Measurements from ENCODE around the gene AP4S1. TPM values are rescaled to one million over a fixed set of nuclear protein-coding genes. Genes with fewer than 3 reads are reported as not detected.
"Not testable (repeated sequence)": the region's sequence is repeated elsewhere in the genome, so short reads cannot be mapped to it uniquely, and the experiment has no call there.

Gene AP4S1
- total RNA-seq, 4 donors from 2014 or later = 7.2 to 36.1 (median 16.3) TPM

DNA sequence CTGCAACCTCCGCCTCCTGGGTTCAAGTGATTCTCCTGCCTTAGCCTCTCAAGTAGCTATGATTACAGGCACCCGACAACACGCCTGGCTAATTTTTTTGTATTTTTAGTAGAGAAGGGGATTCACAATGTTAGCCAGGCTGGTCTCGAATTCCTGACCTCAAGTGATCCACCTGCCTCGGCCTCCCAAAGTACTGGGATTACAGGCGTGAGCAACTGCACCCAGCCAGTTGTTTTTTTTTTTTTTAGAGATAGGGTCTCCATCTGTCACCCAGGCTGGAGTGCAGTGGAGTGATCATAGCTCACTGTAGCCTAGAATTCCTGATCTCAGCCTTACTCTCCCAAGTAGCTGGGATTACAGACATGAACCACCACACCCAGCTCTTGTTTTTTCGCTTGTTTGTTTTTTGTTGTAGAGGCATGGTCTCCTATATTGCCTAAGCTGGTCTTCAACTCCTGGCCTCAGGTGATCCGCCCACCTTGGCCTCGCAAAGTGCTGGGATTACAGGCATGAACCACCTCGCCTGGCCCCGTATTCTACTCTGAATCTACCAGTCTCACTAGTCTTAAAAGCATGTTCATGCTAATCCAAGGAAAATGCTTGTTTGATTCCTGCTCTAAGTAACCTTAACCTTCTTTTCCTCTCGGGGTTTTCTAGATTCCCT is 32.4 kb downstream of the AP4S1 start:
- Histone ChIP-seq H3K4me3 (no peak overlapping the region), H3K27me3 (no peaks in the 10 kb centered on the region), H3K27ac (no peak overlapping the region), H3K9me3 (no peaks in the 10 kb centered on the region), H3K4me1 (no peaks in the 10 kb centered on the region), H3K36me3 (no peaks in the 10 kb centered on the region)
- no peak for DNase-seq (ENCODE audit: low spot score in 2 of 2)
- WGBS, 2 donors = 95 to 97% methylated on average over 12 of the region's 12 CpGs
- TF ChIP-seq, protein P1, sequence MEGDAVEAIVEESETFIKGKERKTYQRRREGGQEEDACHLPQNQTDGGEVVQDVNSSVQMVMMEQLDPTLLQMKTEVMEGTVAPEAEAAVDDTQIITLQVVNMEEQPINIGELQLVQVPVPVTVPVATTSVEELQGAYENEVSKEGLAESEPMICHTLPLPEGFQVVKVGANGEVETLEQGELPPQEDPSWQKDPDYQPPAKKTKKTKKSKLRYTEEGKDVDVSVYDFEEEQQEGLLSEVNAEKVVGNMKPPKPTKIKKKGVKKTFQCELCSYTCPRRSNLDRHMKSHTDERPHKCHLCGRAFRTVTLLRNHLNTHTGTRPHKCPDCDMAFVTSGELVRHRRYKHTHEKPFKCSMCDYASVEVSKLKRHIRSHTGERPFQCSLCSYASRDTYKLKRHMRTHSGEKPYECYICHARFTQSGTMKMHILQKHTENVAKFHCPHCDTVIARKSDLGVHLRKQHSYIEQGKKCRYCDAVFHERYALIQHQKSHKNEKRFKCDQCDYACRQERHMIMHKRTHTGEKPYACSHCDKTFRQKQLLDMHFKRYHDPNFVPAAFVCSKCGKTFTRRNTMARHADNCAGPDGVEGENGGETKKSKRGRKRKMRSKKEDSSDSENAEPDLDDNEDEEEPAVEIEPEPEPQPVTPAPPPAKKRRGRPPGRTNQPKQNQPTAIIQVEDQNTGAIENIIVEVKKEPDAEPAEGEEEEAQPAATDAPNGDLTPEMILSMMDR (IDR thresholded peaks at IDR 0.05) = no peak
- TF ChIP-seq POLR2A (IDR thresholded peaks at IDR 0.05) (no peak), EP300 (IDR thresholded peaks at IDR 0.05) (no peak)

DNA sequence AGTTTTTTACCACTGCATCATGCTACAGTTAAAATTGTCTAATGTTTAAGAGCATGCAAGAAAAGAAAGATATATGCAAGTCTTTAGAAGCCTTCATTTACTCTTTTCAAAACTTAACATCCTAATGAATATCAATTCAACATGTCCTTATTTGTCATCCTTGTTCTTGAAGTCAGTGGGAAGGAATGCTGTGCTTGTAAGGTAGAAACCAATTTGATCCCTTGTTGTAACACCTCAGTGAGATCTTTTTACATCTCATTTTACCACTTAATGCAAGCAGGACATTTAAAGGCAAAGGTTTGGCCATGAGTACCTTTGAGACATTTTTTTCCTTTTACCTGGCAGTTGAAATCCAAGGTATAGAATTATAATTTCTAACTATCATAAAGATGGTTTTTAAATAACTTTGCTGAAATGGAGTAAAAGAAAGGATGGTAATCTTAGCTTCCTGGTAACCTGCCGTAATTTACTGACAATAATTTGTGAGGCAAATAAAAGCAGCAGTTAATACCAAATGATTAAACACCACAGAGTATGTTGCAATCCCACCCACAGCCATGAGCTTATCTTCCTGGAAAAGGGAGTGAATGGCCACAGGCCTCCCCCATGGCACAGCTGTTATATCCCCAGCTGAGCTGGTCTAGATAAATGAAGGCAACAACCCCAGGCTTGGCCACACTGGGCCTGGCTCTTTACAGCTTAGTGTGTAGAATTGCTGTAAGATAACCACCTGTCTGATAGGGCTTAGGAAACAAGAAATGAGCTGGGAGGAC is 33.9 kb downstream of the AP4S1 start:
- Histone ChIP-seq H3K4me1 (no peaks in the 10 kb centered on the region), H3K36me3 (no peaks in the 10 kb centered on the region), H3K9me3 (no peaks in the 10 kb centered on the region), H3K27ac (no peak overlapping the region), H3K4me3 (no peak overlapping the region), H3K27me3 (no peaks in the 10 kb centered on the region)
- DNase-seq (ENCODE audit: low spot score in 2 of 2) = peak in 1 of 2 donors; percentile 25
- TF ChIP-seq, protein P1 (IDR thresholded peaks at IDR 0.05) = no peak
- 80 to 82% methylated on average over 1 of the region's 1 CpG for WGBS, 2 donors

DNA sequence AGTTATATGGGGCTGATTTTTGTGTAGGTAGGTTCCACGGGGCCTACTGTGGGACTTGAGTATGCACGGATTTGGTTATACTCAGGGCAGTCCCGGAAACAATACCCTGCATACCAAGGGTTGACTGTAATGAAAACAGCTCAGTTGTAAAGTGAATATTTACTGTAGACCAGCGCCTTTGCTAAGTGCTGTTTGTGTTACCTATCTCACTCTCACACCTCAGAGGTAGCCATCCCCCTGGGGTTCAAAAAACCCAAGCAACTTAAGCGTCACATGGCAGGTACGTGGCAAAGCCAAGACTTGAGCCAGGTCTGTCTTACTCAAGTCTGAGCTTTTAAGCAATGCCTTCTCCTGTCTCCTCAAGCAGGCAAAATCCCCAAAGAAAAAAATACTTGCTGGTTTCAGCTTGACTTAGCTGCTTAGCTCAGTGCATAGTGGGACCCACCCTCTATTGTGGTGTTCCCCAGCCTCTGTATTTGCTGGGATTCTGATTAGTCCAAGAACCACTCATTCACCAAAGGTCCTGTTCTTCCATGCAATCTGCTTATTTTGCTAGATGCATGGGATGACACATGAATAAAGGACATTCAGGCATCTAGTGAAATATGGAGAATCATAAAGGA is 34.9 kb downstream of the AP4S1 start:
- no peak overlapping the region for H3K4me3 ChIP-seq
- H3K9me3 ChIP-seq = no peaks in the 10 kb centered on the region
- 75 to 89% methylated on average over 6 of the region's 6 CpGs for WGBS, 2 donors
- H3K27ac ChIP-seq = no peak overlapping the region
- no peak for DNase-seq (ENCODE audit: low spot score in 2 of 2)
- H3K4me1 ChIP-seq = no peaks in the 10 kb centered on the region
- no peaks in the 10 kb centered on the region for H3K27me3 ChIP-seq
- H3K36me3 ChIP-seq = no peaks in the 10 kb centered on the region
- TF ChIP-seq EP300 (IDR thresholded peaks at IDR 0.05) (no peak), POLR2A (IDR thresholded peaks at IDR 0.05) (no peak)
- TF ChIP-seq, protein P1 (IDR thresholded peaks at IDR 0.05) = no peak

DNA sequence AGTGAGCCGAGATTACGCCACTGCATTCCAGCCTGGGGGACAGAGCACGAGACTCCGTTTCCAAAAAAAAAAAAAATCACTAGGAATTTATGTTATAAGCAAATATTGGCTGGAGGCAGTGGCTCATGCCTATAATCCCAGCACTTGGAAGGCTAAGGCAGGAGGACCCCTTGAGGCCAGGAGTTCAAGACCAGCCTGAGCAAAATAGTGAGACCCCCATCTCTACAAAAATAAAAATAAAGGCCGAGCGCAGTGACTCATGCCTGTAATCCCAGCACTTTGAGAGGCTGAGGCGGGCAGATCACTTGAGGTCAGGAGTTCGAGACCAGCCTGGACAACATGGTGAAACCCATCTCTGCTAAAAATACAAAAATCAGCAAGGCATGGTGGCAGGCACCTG is 37.5 kb downstream of the AP4S1 start:
- DNase-seq (ENCODE audit: low spot score in 2 of 2); H3K27ac ChIP-seq; H3K36me3 ChIP-seq; H3K9me3 ChIP-seq; H3K4me1 ChIP-seq; H3K27me3 ChIP-seq; H3K4me3 ChIP-seq: not testable (repeated sequence)
- 89 to 90% methylated on average over 8 of the region's 8 CpGs for WGBS, 2 donors

DNA sequence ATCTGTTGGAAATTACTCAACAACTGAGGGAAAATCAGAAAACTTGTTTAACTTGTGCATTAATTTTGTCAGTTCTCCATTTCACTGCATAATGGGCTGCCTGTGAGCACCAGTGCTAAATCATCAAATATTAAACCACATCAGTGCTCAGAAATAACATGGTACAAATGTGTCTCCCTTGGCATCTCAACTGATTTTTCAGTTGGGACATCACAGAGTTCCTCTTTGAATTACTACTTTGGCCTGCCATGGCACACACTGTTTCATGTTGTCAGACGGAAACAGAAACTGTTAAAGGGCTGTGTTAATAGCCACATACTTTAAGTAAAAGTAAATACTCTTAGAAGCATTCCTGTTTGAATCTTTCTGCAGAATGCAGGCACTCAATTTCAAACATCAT is 42.8 kb downstream of the AP4S1 start:
- TF ChIP-seq EP300 (IDR thresholded peaks at IDR 0.05) (peak in 1 of 2 donors; percentile 57), POLR2A (IDR thresholded peaks at IDR 0.05) (no peak)
- Histone ChIP-seq H3K36me3 (peaks cover 0 to 34% (median 0%) of the 10 kb centered on the region in 3 donors), H3K27me3 (no peaks in the 10 kb centered on the region), H3K27ac (peak overlapping the region in 1 of 4 donors; percentile 26), H3K4me1 (peaks cover 0 to 6% (median 0%) of the 10 kb centered on the region in 4 donors), H3K4me3 (no peak overlapping the region), H3K9me3 (no peaks in the 10 kb centered on the region)
- peak in 1 of 2 donors; percentile 23 for DNase-seq (ENCODE audit: low spot score in 2 of 2)
- 83 to 84% methylated on average over 1 of the region's 1 CpG for WGBS, 2 donors

DNA sequence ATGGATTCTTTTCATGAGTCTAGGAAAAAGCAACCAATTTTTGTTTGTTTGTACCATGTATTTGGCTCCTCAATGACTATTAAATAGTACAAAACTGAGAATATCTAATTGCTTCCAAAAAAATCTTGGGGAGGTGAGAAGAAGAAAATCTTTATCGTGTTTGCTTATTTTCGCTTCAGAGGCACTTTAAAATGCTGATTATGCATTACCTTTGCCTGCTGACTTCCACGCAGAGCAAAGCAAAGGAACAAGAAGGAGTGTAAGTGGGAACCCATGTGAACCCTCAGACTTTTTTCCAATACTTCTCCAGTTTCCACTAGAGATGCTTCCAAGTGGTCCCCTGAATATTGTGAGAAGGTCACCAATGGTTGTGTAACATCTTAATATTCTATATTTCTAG is 43.9 kb downstream of the AP4S1 start:
- no peak overlapping the region for H3K4me3 ChIP-seq
- no peak for TF ChIP-seq EP300 (IDR thresholded peaks at IDR 0.05)
- no peak for TF ChIP-seq POLR2A (IDR thresholded peaks at IDR 0.05)
- TF ChIP-seq, protein P1 (IDR thresholded peaks at IDR 0.05) = no peak
- peaks cover 0 to 6% (median 0%) of the 10 kb centered on the region in 4 donors for H3K4me1 ChIP-seq
- DNase-seq (ENCODE audit: low spot score in 2 of 2) = no peak
- no peaks in the 10 kb centered on the region for H3K9me3 ChIP-seq
- H3K36me3 ChIP-seq = peaks cover 0 to 41% (median 0%) of the 10 kb centered on the region in 3 donors
- H3K27ac ChIP-seq = no peak overlapping the region
- 90 to 92% methylated on average over 3 of the region's 3 CpGs for WGBS, 2 donors
- H3K27me3 ChIP-seq = no peaks in the 10 kb centered on the region
